ENCODE data around the gene PFKL. TPM values are rescaled to one million over a fixed set of nuclear protein-coding genes. Genes with fewer than 3 reads are reported as not detected.

Gene PFKL
- total and polyA plus RNA-seq, 2 experiments from 2014 or later: 40.3 to 106 TPM

DNA sequence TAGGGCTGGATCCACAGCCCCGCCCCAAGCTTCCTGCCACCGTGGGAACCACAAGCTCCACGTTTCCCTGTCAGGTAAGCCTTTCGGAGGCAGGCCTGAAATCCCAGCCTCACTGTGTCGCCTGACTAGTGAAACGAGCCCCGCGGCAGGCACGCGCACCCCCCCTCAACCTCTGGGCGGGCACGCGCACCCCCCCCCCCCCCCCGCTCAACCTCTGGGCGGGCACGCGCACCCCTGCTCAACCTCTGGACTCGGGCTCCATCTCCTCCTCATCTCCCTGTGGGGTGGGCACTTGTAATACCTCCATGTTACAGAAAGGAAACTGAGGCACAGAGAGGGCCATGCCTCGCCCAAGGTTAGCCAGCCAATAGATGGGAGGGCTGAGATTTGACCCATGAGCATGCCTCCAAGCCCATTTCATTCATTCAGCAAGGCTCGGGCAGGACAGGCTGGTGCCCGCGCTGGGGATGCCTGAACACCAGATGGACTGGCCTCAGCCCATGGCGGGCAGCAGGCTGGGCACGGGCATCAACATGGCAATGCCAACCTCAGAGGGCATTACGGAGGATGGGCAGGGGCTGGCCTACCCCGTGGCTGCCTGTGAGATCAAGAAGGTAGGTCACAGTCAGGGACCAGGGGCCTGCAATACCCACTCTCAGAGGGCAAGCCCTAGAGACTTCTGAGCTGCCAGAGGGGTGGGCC lies 34.6 kb downstream of the PFKL start:
- peaks cover 8% of the 10 kb centered on the region for H3K4me1 Mint-ChIP-seq
- no peaks in the 10 kb centered on the region for H3K79me2 ChIP-seq (replicated peaks; ENCODE audit: insufficient read depth)
- H3K27me3 Mint-ChIP-seq (ENCODE audit: insufficient read depth, low read depth, poor library complexity): peaks cover 6% of the 10 kb centered on the region
- no peak overlapping the region for H3K4me3 ChIP-seq
- no peak for DNase-seq (ENCODE audit: low spot score)
- H3K36me3 Mint-ChIP-seq (ENCODE audit: low read depth): no peaks in the 10 kb centered on the region; the same call in 2 of the 3 replicates
- H3K4me2 ChIP-seq: no peak overlapping the region
- H4K20me1 ChIP-seq (replicated peaks; ENCODE audit: insufficient read depth): no peaks in the 10 kb centered on the region
- H2AFZ ChIP-seq: no peak overlapping the region
- H3K4me1 ChIP-seq (ENCODE audit: insufficient read depth): no peaks in the 10 kb centered on the region
- no peaks in the 10 kb centered on the region for H3K9me2 ChIP-seq (ENCODE audit: insufficient read depth)
- no peaks in the 10 kb centered on the region for H3K36me3 ChIP-seq (ENCODE audit: insufficient read depth)
- TF ChIP-seq ZNF331 (CRISPR knock-in tag; IDR thresholded peaks at IDR 0.05; ENCODE audit: low read depth): no peak
- no peak for TF ChIP-seq POLR2AphosphoS5 (IDR thresholded peaks at IDR 0.05; ENCODE audit: low read depth)
- TF ChIP-seq NANOG (IDR thresholded peaks at IDR 0.05; ENCODE audit: borderline replicate concordance): no peak
- TF ChIP-seq ZNF114 (CRISPR knock-in tag; IDR thresholded peaks at IDR 0.05): no peak
- TF ChIP-seq EZH2phosphoT487 (IDR thresholded peaks at IDR 0.05; ENCODE audit: unreplicated experiment): no peak
- no peak for TF ChIP-seq ZNF462 (CRISPR knock-in tag; IDR thresholded peaks at IDR 0.05)
- TF ChIP-seq EZH2 (IDR thresholded peaks at IDR 0.05; ENCODE audit: low read depth, unreplicated experiment): no peak
- no peak for TF ChIP-seq CREB1 (CRISPR knock-in tag; IDR thresholded peaks at IDR 0.05; ENCODE audit: low read depth)
- TF ChIP-seq JUNB (IDR thresholded peaks at IDR 0.05; ENCODE audit: unreplicated experiment): no peak
- TF ChIP-seq, protein P1, sequence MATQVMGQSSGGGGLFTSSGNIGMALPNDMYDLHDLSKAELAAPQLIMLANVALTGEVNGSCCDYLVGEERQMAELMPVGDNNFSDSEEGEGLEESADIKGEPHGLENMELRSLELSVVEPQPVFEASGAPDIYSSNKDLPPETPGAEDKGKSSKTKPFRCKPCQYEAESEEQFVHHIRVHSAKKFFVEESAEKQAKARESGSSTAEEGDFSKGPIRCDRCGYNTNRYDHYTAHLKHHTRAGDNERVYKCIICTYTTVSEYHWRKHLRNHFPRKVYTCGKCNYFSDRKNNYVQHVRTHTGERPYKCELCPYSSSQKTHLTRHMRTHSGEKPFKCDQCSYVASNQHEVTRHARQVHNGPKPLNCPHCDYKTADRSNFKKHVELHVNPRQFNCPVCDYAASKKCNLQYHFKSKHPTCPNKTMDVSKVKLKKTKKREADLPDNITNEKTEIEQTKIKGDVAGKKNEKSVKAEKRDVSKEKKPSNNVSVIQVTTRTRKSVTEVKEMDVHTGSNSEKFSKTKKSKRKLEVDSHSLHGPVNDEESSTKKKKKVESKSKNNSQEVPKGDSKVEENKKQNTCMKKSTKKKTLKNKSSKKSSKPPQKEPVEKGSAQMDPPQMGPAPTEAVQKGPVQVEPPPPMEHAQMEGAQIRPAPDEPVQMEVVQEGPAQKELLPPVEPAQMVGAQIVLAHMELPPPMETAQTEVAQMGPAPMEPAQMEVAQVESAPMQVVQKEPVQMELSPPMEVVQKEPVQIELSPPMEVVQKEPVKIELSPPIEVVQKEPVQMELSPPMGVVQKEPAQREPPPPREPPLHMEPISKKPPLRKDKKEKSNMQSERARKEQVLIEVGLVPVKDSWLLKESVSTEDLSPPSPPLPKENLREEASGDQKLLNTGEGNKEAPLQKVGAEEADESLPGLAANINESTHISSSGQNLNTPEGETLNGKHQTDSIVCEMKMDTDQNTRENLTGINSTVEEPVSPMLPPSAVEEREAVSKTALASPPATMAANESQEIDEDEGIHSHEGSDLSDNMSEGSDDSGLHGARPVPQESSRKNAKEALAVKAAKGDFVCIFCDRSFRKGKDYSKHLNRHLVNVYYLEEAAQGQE (IDR thresholded peaks at IDR 0.05; ENCODE audit: unreplicated experiment): no peak
- H3K27me3 ChIP-seq (ENCODE audit: insufficient read depth): no peaks in the 10 kb centered on the region
- no peaks in the 10 kb centered on the region for H3K9me3 Mint-ChIP-seq
- no peak overlapping the region for H3K27ac ChIP-seq (ENCODE audit: low read depth)
- no peak for ATAC-seq
- H3F3A ChIP-seq (replicated peaks; ENCODE audit: low read depth): peaks cover 5% of the 10 kb centered on the region; the same call in 1 of the 2 replicates
- no peak overlapping the region for H3K4me3 Mint-ChIP-seq
- no peak overlapping the region for H3K27ac Mint-ChIP-seq
